Right ventricle myocardium superior (tissue), 1 donor: ENCODE measurements around the gene UBE2L3. TPM values are rescaled to one million over a fixed set of nuclear protein-coding genes. Genes with fewer than 3 reads are reported as not detected.
A peak's percentile ranks its signal among the peaks of the same experiment; 100 is the strongest.

Source experiments
- ATAC-seq: fragments of 200-7000 bp; cut with Tn5 transposase; one replicate; pipeline ENCODE4 v1.9.1; 2020; ENCODE audit warnings: mild to moderate bottlenecking; ENCODE audit not compliant: poor library complexity
- DNase-seq: peaks from one replicate; pipeline ENCODE4 v3.0.0-alpha.2; 2020
- intact Hi-C: fragments of 100-400 bp; cut with DNase I; formaldehyde crosslinking; loops from one replicate; pipeline ENCODE4 v1.11.2; 2022
- microRNA-seq: library from miRNA; unstranded; fragments of <30 nt; microRNA quantifications from one replicate; pipeline ENCODE4 v1.2.0, GENCODE V29; 2020
- total RNA-seq: library from RNA; stranded (reverse); fragmentation: NEBNext Ultra II Directional; extraction: Animal tissue kit (Norgen Biotek cat#: 25700); gene quantifications from one replicate; pipeline ENCODE4 v1.2.1, GENCODE V29; 2021
- donor health status: DM: no; HTN: yes; CAD: no; lungs with severe emphysema.

Gene UBE2L3
- total RNA-seq, 1 donor from 2014 or later: 46.7 TPM

GRCh38 chr22:21652547-21653545 is 85.3 kb downstream of the UBE2L3 start:
- DNase-seq (no peak), ATAC-seq (no peak)
- intact Hi-C loops: no loop called here

GRCh38 chr22:21657020-21657359 is 89.5 kb downstream of the UBE2L3 start:
- intact Hi-C loops: no loop called here
- DNase-seq (no peak), ATAC-seq (no peak)

- DNase-seq (peak; percentile 87), ATAC-seq (peak; percentile 93)
- intact Hi-C loops: no loop called here
These were observed 90.0 kb downstream of the UBE2L3 start for GRCh38 chr22:21657360-21658032.

- intact Hi-C loops: no loop called here
- ATAC-seq (no peak), DNase-seq (no peak)
These were observed 92.5 kb downstream of the UBE2L3 start for GRCh38 chr22:21659864-21660525.

GRCh38 chr22:21660904-21661303 is 93.4 kb downstream of the UBE2L3 start:
- intact Hi-C loops: no loop called here
- no peak for ATAC-seq
- DNase-seq: no peak

- no peak for DNase-seq
- no peak for ATAC-seq
- intact Hi-C loops: no loop called here
These were observed 94.5 kb downstream of the UBE2L3 start for GRCh38 chr22:21661991-21662390.

- intact Hi-C loops: no loop called here
- no peak for DNase-seq
- no peak for ATAC-seq
These were observed 96.2 kb downstream of the UBE2L3 start for GRCh38 chr22:21663738-21664137.

GRCh38 chr22:21665047-21665851 is 97.7 kb downstream of the UBE2L3 start:
- intact Hi-C loops: no loop called here
- ATAC-seq: no peak
- DNase-seq: no peak

- intact Hi-C loops: no loop called here
- DNase-seq: no peak
- ATAC-seq: no peak
These were observed 99.3 kb downstream of the UBE2L3 start for GRCh38 chr22:21666786-21667185.

- intact Hi-C loops: no loop called here
- no peak for ATAC-seq
- DNase-seq: no peak
These were observed 101.5 kb downstream of the UBE2L3 start for GRCh38 chr22:21669026-21669425.

GRCh38 chr22:21672107-21672629 is 104.7 kb downstream of the UBE2L3 start:
- ATAC-seq (no peak), DNase-seq (no peak)
- intact Hi-C loops: no loop called here

Small RNA genes lying within 50 kb of the gene (microRNA-seq; reads per million reads assigned to microRNA genes)
- gene MIR130B (156 reads per million, percentile 59 among the genes with 10 or more reads in this experiment), gene MIR301B (0.97 reads per million)

Other genes with a start within 250 kb of the UBE2L3 start
- not detected for gene RIMBP3B, start 184.0 kb upstream of the UBE2L3 start, total RNA-seq
- gene HIC2, start 150.3 kb upstream of the UBE2L3 start, total RNA-seq: 1.4 TPM
- gene TMEM191C, start 100.3 kb upstream of the UBE2L3 start, total RNA-seq: 0.65 TPM
- not detected for gene RIMBP3C, start 16.3 kb upstream of the UBE2L3 start, total RNA-seq
- gene YDJC, start 62.3 kb downstream of the UBE2L3 start, total RNA-seq: 4.5 TPM
- 0.24 TPM for gene CCDC116, start 65.0 kb downstream of the UBE2L3 start, total RNA-seq
- gene SDF2L1, start 74.6 kb downstream of the UBE2L3 start, total RNA-seq: 20.4 TPM
- gene PPIL2, start 98.3 kb downstream of the UBE2L3 start, total RNA-seq: 22.5 TPM
- gene YPEL1, start 168.1 kb downstream of the UBE2L3 start, total RNA-seq: 3.1 TPM